HG02884 (cell line): ENCODE data around the gene CYP3A4.
"Not testable (repeated sequence)": the region's sequence is repeated elsewhere in the genome, so short reads cannot be mapped to it uniquely, and the experiment has no call there.

Experiments used
- ATAC-seq: cut with Tn5 transposase; IDR thresholded peaks from one replicate; pipeline ENCODE4 v1.9.1; 2021; ENCODE audit warnings: mild to moderate bottlenecking, moderate library complexity; ENCODE audit not compliant: unreplicated experiment

CYP3A4 gene

DNA sequence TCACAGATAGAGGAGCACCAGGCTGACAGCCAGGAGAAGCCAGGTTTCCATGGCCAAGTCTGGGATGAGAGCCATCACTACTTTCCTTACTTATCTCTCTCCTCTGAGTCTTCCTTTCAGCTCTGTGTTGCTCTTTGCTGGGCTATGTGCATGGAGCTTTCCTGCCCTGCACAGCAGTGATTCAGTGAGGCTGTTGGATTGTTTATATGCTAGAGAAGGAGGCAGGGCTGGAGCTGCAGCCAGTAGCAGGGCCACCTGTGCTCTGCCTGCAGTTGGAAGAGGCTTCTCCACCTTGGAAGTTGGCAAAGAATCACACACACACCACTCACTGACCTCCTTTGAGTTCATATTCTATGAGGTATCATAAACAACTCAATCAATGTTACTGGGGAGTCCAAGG lies at the start of gene CYP3A4:
CYP3A4 (minus strand) TSS at position 178 of the 400 bp plus-strand sequence; CDS start at position 75, 103 bp downstream.
- no peak for ATAC-seq

DNA sequence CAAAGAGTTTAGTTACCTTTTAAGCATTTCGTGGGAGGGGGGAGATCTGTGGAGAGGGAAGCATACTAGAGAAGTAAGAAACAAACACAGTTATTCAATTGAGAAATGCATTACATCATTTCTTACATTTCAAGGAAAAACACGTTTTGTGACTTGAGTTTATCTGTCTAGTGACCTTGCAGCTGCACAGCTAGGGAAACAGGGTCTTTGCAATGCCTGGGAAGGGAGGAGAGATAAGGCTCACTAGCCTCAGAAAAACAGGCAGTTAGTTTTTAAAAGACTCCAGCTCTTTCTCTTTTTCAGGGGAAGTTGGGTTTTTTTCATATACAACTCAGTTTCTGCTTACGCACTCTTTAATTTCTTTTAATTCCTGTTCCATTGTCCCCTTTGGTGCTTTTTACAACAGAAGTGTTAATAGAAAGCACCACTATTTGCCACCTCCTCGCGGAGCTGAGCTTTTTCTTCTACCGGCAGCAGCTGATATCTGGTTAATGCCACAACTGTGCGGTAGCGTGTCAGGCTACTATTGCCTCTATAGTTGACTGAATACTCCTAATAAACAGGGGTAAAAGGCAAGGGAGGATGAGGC lies 49.4 kb upstream of the CYP3A4 start:
- ATAC-seq, result no peak

GRCh38 chr7:99831595-99831994 lies 47.6 kb upstream of the CYP3A4 start:
- ATAC-seq, result no peak

GRCh38 chr7:99829524-99830160 lies 45.7 kb upstream of the CYP3A4 start:
- no peak for ATAC-seq

DNA sequence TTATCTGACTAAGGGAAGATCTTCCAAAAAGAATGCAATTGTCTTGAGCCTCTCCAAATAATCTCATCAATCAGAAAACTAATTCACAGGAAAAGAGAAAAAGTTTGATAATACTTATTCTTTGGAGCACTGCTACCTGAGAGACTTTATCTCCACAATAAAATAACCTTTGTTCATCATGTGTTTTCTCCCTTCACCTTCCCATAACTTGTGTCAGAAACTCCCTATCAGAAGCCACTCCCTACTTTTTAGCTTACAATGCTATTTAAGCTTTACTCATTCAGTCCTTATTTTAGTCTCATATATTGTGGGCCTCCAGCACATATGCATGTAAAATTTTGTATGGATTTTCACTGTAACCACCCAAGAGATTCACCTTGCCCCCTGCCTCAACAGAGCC lies 44.8 kb upstream of the CYP3A4 start:
- ATAC-seq, result no peak

DNA sequence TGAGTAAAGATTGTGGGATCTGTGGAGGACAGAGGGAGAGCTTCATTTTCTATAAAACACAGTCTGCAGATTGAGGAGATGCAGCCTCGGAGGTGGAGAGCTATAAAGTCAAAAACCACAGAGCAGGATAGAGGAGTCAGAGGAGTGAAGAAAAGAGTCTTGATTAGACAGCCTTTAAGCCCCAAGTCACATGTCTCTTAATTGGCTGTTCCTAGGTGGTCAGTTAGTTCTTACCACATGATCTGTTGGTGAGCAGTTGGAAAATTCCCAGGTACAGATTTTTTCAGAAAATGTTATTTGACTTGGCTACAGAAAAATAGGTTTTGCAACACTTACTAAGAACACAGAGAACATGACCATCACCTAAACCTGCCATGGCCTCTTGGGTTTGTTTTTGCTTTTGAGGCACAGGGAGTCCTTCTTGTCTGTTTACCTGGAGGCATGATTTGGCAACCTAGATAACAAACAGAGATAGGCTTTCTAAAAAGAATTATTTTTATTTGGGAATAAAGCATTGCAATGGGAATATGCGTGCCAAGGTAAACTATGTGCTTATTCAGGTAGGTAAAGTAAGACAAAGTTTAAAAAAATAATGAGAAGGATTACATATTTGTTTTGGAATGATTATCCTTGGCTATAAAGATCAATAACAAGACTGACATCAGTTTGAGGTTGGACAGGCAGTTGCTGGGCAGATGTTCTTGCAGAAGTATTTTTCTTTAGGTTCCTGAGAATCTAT lies 43.2 kb upstream of the CYP3A4 start:
- ATAC-seq, result no peak

DNA sequence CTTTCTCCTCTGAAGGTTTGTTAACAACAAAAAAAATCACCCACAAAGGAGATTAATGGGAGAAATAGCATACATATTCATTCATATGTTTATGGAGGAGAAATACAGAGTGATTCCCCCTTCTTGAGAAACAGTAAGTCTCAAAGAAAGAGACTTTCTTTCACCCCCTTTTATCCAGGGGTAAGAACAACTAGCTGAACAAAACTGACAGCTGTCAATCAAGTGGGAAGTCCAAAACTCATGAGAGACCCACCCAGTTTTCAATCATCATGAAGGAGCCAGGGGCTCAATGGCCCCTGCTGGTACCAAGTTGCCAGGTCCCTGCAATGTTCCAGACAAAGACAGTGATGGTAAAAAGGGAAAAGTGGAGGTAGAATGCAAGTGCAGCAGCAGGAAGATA lies 41.9 kb upstream of the CYP3A4 start:
- no peak for ATAC-seq

DNA sequence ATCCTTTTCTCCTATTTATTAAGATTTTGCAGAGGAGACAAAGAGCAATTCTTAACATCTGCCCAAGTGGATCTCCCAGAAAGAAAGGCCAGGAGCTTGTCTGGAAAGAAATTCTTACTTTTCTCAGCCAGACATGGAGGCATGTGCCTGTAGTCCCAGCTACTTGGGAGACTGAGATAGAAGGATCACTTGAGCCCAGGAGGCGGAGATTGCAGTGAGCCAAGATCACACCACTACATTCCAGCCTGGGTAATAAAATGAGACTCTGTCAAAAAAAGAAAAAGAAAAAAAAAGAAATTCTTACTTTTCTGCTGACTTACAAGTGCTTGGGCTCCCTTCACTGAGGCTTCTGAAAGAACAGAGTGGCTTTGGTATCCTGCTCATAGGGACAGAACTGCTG lies 41.5 kb upstream of the CYP3A4 start:
- no peak for ATAC-seq

DNA sequence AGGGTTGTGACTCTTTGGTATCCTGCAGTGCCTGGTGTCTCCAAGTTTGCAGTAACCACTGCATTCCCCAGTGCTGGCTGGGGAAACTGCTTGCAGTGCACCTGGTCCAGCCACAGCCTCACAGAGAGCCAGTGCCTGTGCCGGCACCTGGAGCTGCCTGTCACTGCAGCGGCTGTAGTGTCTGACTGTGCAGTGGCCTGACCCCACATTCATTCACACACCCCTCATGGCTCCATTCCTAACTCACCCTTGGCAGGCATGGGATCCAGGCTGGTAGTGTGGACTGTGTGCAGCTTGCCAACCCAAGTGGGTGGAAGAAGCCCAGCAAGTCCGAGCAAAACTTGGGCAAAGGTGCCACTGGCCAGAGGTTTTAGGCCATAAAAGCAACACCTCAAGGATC lies 40.1 kb upstream of the CYP3A4 start:
- no peak for ATAC-seq

GRCh38 chr7:99822731-99823718 lies 39.0 kb upstream of the CYP3A4 start:
- no peak for ATAC-seq

GRCh38 chr7:99820408-99821027 lies 36.5 kb upstream of the CYP3A4 start:
- ATAC-seq, result no peak

GRCh38 chr7:99808766-99809165 lies 24.8 kb upstream of the CYP3A4 start:
- ATAC-seq, result no peak

- ATAC-seq, result no peak
Observed at GRCh38 chr7:99806839-99807478, 23.0 kb upstream of the CYP3A4 start.

DNA sequence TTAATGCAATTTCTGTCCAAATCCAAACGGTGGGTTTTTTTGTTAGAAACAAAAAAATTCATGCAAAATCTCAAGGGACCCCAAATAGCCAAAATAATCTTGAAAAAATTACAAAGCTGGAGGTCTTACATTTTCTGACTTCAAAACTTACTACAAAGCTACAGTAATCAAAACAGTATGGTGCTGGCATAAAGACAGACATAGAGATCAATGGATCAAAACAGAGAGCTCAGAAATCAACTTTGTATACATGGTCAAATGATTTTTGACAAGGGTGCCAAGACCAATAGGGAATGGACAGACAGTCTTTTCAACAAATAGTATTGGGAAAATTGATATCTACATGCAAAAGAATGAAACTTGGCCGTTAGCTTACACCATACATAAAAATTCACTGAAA lies 21.7 kb upstream of the CYP3A4 start:
- ATAC-seq, result no peak

GRCh38 chr7:99803118-99803517 lies 19.1 kb upstream of the CYP3A4 start:
- not testable (repeated sequence) for ATAC-seq

DNA sequence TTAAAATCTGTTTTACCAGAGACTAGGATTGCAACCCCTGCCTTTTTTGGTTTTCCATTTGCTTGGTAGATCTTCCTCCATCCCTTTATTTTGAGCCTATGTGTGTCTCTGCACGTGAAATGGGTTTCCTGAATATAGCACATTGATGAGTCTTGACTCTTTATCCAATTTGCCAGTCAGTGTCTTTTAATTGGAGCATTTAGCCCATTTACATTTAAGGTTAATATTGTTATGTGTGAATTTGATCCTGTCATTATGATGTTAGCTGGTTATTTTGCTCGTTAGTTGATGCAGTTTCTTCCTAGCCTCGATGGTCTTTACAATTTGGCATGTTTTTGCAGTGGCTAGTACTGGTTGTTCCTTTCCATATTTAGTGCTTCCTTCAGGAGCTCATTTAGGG lies 17.4 kb upstream of the CYP3A4 start:
- ATAC-seq, result not testable (repeated sequence)

- no peak for ATAC-seq
Observed at GRCh38 chr7:99798972-99799371, 15.0 kb upstream of the CYP3A4 start.

GRCh38 chr7:99795864-99796263 lies 11.9 kb upstream of the CYP3A4 start:
- not testable (repeated sequence) for ATAC-seq

DNA sequence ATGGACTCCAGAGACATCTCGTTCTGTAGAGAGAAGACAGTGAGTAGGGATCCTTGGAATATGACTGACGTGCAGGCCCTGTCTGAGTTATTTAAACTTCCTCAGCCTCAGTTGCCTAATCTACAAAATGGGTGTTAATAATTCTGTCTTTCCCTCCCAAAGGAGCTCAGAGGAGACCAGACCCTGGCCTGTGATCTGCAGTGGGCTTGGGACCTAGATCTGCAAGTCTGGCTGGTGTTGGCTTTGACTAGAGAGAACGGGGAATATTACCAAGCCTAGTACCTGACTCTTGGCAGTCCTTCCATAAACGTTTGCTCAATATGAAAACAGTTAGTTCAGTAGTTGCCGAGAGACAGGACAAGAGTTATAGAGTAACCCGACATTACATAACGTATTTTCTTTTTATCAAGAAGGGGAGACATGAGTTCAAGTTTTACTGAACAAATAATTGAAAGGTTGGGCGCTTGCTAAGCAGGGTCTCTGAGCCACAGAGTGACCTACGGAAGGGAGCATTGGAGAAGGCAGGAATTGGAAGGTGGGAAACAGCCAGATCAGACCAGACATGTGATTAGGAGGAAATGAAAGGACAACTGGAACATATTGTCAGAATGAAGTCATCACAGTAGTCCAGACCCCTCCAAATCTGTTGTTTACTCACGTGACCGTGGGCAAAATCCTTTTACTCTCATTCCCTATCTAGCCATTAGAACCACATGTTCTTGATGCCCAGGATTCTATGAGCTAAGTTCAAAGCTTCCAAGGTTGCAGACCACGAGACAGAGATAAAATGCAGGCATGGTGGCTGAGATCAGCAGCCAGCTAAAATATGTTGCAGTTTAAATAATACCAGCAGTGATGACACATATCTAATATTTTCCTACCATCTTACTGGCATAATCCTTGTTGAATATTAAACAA lies 10.9 kb upstream of the CYP3A4 start:
- no peak for ATAC-seq
